ENCODE measurements around the gene NLRP11.
"Not testable (repeated sequence)": the region's sequence is repeated elsewhere in the genome, so short reads cannot be mapped to it uniquely, and the experiment has no call there.

DNA sequence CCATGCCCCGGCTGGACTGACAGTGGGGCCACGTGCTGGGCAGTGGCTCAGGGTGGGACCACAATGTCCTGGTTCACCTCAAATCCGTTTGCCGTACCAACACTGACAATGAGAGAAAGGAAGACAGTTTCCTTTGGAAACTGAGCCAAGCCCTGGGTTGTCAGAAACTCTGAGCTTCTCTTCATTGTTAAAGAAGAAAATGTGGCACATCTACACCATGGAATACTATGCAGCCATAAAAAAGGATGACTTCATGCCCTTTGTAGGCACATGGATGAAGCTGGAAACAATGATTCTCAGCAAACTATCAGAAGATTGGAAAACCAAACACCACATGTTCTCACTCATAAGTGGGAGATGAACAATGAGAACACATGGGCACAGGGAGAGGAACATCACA, 75.0 kb downstream of the NLRP11 start:
- TF ChIP-seq, protein P1, sequence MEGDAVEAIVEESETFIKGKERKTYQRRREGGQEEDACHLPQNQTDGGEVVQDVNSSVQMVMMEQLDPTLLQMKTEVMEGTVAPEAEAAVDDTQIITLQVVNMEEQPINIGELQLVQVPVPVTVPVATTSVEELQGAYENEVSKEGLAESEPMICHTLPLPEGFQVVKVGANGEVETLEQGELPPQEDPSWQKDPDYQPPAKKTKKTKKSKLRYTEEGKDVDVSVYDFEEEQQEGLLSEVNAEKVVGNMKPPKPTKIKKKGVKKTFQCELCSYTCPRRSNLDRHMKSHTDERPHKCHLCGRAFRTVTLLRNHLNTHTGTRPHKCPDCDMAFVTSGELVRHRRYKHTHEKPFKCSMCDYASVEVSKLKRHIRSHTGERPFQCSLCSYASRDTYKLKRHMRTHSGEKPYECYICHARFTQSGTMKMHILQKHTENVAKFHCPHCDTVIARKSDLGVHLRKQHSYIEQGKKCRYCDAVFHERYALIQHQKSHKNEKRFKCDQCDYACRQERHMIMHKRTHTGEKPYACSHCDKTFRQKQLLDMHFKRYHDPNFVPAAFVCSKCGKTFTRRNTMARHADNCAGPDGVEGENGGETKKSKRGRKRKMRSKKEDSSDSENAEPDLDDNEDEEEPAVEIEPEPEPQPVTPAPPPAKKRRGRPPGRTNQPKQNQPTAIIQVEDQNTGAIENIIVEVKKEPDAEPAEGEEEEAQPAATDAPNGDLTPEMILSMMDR (conservative IDR thresholded peaks at IDR 0.05; ENCODE audit: low read depth, low read length) = not testable (repeated sequence)
- TF ChIP-seq POLR2A (IDR thresholded peaks at IDR 0.05; ENCODE audit: low read depth, low read length); RCOR1 (IDR thresholded peaks at IDR 0.05; ENCODE audit: insufficient replicate concordance, low read length); NFE2L2 (IDR thresholded peaks at IDR 0.05; ENCODE audit: low read depth, low read length); RFX5 (IDR thresholded peaks at IDR 0.05; ENCODE audit: low read depth, low read length); SMC3 (IDR thresholded peaks at IDR 0.05; ENCODE audit: low read depth, low read length): not testable (repeated sequence)

All from IMR-90 (cell line).